ENCODE results near the gene RINT1.
"Not testable (repeated sequence)": the region's sequence is repeated elsewhere in the genome, so short reads cannot be mapped to it uniquely, and the experiment has no call there.

The RINT1 gene

DNA sequence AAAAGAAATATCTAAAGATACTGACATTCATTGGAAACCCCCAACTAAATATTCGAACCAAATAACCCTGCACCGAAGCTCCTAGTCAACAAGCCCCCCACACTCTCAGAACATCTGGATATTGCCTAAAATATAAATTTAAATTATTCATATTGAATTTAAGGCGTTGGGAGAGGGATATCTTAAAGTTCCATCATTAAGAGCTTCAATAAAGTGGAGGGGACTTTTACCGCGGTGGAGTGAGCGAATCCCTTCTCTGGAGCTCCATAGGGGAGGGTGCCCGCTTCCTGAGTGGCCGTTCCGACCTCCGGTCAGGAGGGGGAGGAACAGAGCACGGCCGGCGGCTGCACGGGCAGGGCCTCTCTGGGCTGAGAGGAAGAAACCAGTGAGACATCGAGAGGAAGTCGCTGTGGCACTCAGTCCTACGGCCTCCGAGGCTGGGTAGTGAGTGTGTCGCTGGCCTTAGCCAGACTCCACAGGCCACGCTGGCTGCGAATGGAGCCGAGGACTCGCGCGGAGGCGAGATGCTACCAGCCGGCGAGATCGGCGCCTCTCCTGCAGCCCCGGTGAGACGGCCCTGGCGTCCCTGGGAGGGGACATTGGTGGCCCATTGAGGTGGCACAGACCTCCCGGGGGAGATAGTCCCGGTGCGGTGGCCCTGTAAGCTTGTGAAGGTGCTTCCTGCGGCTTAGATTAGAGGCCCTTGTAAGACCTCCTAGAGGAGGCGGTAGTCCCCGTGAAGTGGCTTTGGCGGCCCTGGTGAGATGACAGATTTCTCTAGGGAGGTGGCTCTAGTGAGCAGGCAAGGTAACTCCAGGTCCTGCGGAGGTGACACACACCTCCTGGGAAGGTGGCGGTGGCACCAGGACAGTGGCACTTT lies at the start of gene RINT1:
Gene RINT1 (plus strand): TSS at position 410 of the 880 bp plus-strand sequence. CDS start 115 bp downstream, at position 525.
- peak; percentile 96 for DNase-seq (ENCODE audit: low spot score)

GRCh38 chr7:105487579-105488571 lies 44.1 kb upstream of the RINT1 start:
- DNase-seq (ENCODE audit: low spot score): peak; percentile 71

DNA sequence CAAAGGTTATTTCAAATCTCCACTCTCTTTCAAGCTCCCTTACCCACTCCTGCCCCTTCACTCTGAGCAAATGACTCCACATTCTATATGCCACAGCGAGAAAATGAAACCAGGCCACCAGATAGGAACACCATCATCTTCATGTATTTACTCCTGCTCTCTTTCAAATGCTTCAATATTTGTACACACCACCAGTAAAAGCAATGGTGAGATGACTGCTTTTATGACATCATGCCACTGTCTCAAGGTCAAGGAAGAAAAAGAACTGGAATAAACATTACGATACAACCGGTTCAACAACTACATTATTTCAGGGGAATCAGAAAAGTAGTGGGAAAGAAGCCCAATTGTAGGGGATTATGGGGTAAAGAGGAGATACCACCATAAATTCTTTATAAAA lies 42.6 kb upstream of the RINT1 start:
- DNase-seq (ENCODE audit: low spot score): no peak

DNA sequence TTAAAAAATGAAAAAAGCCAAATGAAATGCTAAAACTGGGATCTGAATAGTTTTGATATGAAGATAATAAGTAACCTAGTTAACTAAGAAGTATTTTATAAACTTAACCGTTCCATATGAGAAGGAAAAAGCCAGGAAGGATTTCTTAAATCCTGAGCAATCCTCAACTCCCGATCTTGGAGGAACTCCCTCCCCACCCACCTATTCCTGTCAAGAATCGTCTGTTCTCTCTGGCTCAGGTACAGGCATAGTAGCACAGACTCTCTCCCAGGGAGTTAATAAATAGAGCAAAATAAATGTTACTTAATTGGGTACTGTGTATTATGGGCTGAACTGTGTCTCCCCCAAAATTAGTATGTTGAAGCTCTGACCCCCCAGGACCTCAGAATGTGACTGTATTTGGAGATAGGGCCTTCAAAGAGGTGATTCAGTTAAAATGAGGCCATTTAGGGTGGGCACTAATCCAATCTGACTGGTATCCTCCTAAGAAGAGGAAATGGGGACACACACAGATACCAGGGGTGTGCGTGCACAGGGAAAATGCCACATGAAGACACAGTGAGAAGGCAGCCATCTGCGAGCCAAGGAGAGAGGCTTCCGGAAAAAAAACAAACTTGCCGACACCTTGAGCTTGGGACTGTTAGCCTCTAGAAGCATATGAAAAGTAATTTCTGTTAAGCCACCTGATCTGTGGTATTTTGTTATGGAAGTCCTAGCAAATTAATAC lies 38.6 kb upstream of the RINT1 start:
- no peak for DNase-seq (ENCODE audit: low spot score)

DNA sequence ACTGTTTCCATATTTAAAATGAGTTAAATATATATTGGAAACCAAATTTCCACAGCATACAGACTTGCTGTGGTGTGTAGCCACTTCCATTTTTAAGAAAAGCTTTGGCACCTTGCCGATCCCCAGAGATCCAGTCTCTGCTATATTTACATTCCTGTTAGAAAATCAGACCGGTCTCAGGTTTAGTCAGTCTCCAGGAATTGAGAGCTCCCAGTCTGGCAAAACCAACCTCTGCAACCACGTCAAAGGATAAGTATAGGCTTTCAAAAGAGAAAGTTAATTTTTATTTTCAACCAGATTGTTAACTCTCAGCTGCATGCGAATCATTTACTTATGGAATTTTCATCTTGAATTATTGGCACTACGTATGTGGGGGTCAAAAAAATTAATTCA lies 38.1 kb upstream of the RINT1 start:
- peak; percentile 78 for DNase-seq (ENCODE audit: low spot score)

DNA sequence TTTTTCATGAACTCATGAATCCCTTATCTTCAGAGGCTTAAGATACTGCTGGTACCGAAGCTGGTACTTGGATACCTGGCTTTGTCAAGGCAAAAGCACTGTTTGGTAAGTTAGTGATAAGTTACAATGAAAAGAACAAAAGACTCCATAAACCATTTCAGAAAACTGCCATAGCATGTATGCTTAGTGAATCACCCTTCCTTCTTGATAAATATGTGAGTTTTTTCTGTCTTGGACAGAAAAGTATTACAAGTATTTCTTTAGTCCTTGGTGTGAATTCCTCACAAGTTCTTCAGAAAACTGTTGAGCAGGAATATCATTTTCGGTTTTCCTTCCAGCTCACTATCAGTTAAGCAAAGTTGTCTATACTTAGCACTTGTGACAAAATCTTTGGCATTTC lies 35.5 kb upstream of the RINT1 start:
- DNase-seq (ENCODE audit: low spot score): peak; percentile 54

GRCh38 chr7:105497016-105497415 lies 35.0 kb upstream of the RINT1 start:
- no peak for DNase-seq (ENCODE audit: low spot score)

- DNase-seq (ENCODE audit: low spot score): no peak
Observed at GRCh38 chr7:105502173-105502572, 29.8 kb upstream of the RINT1 start.

- DNase-seq (ENCODE audit: low spot score): no peak
Observed at GRCh38 chr7:105512415-105512814, 19.6 kb upstream of the RINT1 start.

DNA sequence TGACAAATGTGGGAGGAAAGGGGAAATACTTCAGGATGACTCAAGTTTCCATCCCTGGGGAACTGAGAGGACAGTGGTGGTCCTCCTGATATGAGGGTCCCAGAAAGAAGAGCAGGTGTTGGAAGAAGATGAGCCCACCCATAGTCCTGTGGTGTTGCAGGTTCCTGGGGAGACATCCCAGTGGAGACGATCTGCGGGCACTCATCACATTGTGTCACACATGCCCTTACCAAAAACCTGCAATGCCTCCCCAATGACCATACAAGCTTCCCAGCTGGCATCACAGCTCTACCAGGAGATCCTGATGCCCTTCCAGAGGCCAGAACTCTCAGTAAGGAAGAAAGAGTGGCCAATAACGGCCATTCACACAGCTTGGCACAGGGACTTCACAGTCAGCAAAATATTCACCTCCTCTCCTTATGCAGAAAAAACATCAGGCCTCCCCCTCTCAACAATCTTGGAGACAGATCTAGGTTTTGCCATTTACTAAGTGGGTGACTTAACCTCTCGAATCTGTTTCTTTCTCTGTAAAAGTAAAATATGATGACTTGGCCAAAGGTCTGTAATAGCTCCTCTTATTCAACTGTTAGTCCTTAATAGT lies 19.0 kb upstream of the RINT1 start:
- DNase-seq (ENCODE audit: low spot score): no peak

GRCh38 chr7:105515610-105516009 lies 16.4 kb upstream of the RINT1 start:
- DNase-seq (ENCODE audit: low spot score): not testable (repeated sequence)

GRCh38 chr7:105519353-105519752 lies 12.6 kb upstream of the RINT1 start:
- no peak for DNase-seq (ENCODE audit: low spot score)

GRCh38 chr7:105520620-105521019 lies 11.4 kb upstream of the RINT1 start:
- DNase-seq (ENCODE audit: low spot score): not testable (repeated sequence)

DNA sequence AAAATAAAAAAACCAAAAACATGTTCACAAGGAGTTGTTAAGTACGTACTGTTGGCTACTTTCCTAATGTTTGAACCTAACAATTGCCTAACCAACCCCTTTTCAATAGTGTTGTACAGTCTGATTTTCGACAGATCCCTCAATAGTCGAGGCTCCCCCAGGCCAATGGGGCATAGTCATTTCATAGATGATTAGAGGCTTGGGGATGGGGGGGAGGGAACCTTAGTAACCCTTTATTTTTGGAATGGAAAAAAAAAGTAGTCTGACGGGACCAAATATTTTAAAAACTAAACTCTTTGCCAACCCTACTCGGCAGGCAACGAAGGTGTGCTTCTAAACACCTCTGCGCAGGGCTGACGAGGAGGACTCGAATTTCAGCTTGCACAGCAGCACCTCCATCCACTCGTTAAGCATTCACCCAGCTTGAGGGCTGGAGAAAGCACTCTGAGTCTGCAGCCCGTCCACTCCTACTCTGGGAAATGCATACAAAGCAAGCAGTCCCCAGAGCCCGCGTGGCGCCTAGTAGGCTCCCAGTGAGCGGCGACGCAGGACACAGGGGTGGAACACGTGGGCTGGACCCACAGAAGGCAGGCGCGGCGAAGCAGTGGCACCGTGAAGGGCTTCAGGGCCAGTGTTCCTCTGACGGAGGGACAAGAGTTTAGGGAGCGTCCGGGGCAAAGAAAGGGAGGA lies 10.8 kb upstream of the RINT1 start:
- peak; percentile 13 for DNase-seq (ENCODE audit: low spot score)

- peak; percentile 98 for DNase-seq (ENCODE audit: low spot score)
Observed at GRCh38 chr7:105521717-105522463, 10.1 kb upstream of the RINT1 start, which contains the start of gene PUS7. PUS7 (minus strand) TSS chr7:105522271; CDS start chr7:105508512, 13,759 bp downstream.

DNA sequence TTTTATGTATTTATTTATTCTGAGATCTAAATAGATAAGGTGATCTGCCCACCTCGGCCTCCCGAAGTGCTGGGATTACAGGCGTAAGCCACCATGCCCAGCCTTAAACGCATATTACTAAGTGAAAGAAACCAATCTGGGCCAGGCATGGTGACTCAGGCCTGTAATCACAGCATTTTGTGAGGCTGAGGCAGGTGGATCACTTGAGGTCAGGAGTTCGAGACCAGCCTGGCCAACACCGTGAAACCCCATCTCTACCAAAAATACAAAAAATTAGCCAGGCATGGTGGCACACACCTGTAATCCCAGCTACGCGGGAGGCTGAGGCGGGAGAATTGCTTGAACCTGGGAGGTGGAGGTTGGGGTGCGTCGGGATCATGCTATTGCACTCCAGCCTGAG lies 7.6 kb upstream of the RINT1 start:
- not testable (repeated sequence) for DNase-seq (ENCODE audit: low spot score)

DNA sequence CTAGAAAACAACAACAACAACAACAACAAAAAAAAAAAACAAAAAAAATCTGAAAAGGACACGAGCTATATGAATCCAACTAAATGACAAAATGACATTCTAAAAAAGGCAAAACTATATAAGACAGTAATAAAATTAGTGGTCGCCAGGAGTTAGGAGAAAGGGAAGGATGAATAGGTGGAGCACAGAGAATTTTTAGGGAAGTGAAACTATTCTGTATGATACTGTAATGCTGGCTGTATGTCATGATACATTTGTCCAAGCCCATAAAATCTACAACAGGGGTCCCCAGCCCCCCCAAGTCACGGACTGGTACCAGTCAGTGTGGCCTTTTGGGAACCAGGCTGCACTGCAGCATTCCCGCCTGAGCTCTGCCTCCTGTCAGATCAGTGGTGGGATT lies 7.2 kb upstream of the RINT1 start:
- no peak for DNase-seq (ENCODE audit: low spot score)

GRCh38 chr7:105527737-105528136 lies 4.3 kb upstream of the RINT1 start:
- DNase-seq (ENCODE audit: low spot score): not testable (repeated sequence)

DNA sequence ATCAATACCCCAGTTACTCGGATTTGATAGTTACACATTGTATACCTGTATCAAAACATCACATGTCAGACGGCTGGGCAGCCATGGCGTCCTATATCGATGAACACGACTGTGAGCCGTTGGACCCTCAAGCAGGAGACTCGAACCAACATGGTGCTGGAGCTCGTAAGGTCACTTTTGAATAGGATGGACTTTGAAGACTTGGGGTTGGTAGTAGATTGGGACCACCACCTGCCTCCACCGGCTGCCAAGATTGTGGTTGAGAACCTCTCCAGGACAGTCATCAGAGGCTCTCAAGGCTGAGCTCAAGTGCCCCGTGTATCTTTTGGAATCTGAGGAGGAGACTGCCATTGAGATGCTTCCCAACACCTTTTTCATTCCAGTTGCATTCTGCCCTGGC lies 1.9 kb upstream of the RINT1 start:
- DNase-seq (ENCODE audit: low spot score): no peak

- DNase-seq (ENCODE audit: low spot score): no peak
Observed at GRCh38 chr7:105530546-105530945, 1.5 kb upstream of the RINT1 start.

Measured in GM03348 (cell line).